A673 (cell line): ENCODE results near the gene ITPR1.

ENCODE experiments used
- CTCF ChIP-seq: fragments of 300-800, 200-600 bp; sonication (generic); conservative IDR thresholded peaks from 2 replicates; pipeline ENCODE4 v1.5.1; 2017; ENCODE audit warnings: low read depth, mild to moderate bottlenecking, antibody characterized with exemption, low read length, moderate library complexity, mixed read lengths
- EZH2 ChIP-seq: fragments of 200-600 bp; sonication (generic); IDR thresholded peaks from 2 replicates; pipeline ENCODE4 v1.6.1; 2017; ENCODE audit warnings: borderline replicate concordance, low read depth, mild to moderate bottlenecking, mixed read lengths, antibody characterized with exemption, low read length; ENCODE audit not compliant: poor library complexity, severe bottlenecking

GRCh38 chr3:4514321-4514720 lies 21.2 kb downstream of the ITPR1 start:
- TF ChIP-seq CTCF, result no peak
- TF ChIP-seq EZH2, result no peak
